HG02943 (cell line): ENCODE measurements around the gene UBE2J2.

Experiments
- ATAC-seq: cut with Tn5 transposase; IDR thresholded peaks from one replicate; pipeline ENCODE4 v1.9.1; 2021; ENCODE audit warnings: mild to moderate bottlenecking, low read depth, moderate library complexity; ENCODE audit not compliant: unreplicated experiment

Gene UBE2J2

GRCh38 chr1:1242461-1243265 lies 31.0 kb downstream of the UBE2J2 start:
- no peak for ATAC-seq

- no peak for ATAC-seq
Observed at GRCh38 chr1:1241588-1242219, 31.9 kb downstream of the UBE2J2 start.

DNA sequence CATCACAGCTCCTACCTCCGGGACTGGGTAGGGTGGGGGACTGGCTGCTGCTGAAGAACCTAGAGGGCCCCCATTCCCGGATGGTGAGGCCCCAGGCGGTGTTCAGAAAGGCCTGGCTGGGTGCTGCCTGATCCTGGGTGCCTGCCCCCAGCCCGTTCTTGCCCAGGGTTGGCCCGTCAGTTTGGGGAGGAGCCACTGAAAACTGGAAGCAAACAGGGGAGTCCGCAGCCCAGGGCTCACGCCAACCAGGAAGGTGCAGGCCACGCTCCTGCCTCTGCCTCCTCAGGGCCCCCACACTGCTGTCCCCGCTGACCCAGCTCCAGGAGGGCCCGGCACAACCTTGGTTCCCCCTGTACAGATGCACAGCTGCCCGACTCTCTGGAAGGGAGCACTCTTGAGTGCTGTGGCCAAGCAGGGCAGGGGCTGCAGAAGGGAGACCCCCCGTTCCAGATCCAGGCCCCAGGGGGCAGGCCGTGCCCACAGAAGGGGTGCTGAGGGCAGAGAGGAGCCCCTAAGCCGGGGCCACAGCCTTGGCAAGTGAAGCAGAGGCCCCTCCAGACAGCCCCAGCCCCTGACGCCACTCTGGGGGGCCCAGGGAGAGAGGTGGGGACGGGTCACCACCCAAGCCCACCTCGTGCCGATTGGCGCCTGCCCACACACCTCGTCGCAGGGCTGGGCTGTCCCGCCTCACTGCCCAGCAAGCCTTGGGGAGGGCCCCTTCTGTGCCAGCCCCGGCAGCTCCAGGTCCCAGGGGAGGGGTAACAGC lies 32.6 kb downstream of the UBE2J2 start:
- no peak for ATAC-seq

DNA sequence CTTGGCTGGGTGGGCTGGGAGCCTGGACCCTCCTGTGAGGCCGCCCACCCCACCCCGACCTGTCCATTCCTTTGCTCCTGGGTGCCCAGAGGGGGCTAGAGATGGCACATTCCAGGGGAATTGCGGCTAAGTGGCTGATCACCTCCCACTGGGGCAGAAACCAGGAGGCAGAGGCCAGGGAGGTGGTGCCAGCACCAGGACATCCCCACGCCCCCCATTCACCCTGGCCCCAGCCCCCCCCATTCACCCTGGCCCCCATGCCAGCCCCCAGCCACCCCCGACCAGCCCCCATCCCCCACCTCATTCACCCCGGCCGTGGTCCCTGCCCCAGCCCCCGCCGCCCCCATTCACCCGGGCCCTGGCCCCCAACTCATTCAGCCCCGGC lies 33.3 kb downstream of the UBE2J2 start:
- no peak for ATAC-seq

DNA sequence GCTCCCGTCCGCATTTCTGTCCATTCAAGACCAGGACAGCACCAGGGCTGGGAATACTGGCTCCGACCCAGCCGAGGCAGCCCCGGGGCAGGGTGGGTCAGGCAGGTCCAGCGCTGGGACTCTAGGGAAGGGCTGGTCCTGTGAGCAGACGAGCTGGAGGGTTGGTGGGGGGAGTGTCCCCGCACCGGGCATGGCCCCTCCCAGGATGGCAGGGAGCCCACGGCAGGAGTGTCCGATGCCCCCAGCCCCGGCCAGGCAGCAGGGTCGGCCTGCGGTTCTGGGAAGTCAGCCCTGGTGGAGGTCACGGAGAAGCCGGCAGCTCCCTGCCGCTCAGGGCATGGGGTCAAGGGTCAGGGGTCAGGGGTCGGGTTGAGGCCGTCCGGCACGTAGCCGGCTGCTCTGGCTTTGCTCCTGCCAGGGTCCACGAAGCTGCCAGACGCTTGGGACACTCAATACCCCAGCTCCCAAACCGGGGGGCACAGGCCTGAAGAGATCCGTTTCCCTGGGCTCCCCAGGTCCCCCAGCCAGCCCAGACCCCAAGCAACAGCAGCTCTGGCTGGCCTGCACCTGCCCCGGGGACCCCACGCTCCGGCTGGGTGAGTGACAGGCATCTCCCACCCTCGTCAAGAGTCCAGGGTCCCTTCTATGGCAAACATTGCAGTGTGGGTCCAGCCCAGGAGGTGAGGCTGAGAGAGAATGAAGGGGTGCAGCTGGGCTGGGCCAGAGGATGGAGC lies 33.9 kb downstream of the UBE2J2 start:
- no peak for ATAC-seq

DNA sequence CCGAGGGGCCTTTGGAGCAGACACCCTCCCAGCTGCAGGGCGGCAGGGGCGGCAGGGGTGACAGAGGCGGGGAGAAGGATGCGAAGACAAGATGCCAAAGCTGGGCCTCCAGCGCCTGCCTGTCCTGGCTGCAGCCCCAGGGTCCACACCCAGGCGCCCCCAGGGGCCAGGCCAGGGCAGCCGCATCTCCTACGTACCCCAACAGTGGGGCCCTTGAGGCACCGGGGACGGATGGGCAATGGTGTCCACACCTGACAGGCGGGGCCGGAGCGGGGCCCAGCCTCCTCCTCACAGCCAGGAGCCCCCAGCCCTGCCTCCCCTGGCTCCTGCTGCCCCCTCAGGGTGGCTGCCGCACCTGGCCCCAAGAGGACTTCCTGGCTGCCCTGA lies 34.4 kb downstream of the UBE2J2 start:
- no peak for ATAC-seq

DNA sequence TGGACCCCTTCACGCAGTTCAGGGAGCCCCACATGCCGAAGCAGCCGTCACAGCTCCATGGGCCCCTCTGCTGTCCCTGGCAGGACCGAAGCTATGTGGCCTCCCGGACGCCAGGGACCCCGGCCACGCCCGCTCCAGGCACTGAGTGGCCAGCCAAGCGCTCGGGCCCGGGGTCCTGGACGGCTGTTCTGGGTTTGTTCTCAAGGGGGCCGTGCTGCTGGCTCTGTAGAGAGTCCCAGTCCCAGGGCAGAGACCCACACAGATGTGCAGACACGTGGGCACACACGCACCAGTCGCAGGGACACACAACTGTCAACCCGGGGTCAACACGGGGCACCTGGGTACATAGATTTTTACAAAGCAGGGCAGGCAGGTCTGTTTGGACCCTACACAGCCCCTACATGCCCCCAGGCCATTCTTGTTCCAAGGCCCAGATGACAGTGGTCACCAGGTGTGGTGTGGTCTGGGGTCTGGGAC lies 34.9 kb downstream of the UBE2J2 start:
- no peak for ATAC-seq

DNA sequence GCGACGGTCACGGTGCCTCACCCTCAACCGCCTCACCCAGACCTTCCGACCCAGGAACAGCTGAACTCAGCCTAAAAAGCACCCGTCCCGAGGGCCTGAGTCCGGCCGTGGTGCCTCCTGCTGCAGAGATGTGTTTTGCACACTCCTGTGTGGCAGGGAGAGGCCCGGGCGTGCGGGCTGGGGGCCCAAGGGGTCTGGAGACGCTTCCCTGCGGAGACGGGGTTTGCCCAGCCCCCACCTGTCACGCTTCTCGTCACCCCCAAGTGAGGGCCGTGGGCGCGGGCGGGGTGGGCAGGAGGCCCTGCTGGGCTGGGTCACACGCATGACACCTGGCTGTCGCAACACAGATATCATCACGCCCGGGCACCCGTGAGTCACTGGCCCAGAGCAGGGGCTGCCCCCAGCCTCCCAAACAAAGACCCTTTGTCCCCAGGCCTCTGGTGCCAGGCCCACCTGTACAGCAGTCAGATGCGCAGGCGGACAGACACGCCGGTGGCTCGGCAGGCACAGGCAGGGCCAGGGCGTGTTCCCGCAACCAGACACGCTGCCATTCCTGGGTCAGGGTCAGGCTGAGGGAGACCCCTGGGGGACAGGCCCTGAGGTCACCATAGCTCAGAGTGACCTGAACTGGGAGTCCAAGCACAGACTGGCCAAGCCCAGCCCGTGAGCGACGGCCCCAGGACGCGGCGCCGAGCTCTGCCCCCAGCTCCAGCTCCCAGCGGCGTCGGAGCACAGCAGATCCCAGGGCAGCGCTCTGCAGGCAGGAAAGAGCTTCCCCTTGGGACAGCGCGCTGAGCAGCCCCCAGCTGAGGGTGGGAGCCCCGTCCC lies 35.6 kb downstream of the UBE2J2 start:
- no peak for ATAC-seq

DNA sequence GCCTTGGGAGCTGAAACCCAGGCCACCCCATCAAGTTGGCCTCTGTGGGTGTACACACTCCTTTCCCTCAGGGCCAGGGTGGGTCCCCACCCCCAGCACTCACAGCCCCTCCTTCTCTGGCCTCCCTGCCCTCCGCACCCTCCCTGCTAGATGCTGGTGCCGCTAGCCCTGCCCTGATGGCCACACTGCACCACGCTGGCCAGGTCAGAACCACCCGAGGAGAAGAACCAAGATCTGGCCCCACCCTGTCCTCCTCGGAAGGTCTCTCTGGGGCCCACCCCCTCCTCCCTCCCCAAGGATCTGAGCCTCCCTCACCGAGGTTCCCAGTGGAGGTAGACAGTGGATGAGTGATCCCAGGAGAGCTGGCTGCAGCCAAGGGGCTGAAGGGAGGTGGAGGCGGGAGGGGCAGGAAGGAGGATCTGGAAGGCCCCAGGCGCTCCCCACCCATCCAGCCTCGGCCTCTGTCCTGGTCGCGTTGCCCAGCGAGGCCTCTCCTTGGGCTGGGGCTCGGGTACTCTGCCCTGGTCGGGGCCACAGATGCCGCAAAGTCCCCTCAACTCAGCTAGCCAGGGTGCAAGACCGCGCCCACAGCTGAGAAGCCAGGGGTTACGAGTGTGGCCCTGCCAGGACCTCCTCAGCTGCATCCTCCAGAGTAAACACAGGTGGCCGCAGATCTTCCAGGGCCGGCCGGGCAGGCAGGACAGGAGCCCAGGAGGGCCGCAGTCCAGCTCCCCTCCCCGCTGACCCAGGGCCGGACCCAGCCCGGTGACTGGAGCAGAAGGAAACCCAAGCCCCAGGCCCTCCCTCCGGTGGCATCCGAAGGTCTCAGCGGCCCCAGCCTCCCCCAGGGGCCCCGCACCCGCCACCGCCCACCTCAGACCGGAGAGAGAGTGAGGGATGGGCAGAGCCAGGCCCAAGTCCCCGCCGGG lies 36.4 kb downstream of the UBE2J2 start:
- ATAC-seq: no peak

DNA sequence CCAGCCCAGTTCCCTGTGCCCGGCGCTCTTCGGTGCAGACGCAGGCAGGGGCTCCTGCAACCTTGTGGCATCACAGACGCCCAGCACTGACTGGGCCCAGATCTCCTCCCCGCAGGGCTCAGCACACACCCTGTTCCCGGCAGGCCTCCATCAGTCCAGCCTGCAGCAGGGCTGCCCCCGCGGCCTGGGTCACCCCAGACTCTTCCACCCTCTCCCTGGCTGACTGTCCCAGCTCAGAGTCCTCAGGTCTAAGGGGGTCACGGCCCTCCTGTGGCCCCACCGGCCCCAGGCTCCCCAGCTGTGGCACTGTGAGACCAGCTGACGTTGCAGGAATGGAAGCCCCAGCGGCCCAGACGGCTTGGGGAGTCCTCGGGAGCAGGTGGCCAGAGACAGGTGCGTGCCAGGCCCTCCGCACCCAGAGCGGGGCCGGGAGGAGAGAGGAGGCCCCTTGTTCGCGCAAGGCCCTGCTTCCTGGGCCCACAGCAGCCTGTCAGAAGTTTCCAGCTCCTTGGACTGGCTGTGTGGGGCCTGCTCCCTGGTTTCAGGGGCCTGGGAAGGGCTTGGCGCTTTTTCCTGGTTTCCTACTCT lies 37.4 kb downstream of the UBE2J2 start:
- ATAC-seq: no peak

DNA sequence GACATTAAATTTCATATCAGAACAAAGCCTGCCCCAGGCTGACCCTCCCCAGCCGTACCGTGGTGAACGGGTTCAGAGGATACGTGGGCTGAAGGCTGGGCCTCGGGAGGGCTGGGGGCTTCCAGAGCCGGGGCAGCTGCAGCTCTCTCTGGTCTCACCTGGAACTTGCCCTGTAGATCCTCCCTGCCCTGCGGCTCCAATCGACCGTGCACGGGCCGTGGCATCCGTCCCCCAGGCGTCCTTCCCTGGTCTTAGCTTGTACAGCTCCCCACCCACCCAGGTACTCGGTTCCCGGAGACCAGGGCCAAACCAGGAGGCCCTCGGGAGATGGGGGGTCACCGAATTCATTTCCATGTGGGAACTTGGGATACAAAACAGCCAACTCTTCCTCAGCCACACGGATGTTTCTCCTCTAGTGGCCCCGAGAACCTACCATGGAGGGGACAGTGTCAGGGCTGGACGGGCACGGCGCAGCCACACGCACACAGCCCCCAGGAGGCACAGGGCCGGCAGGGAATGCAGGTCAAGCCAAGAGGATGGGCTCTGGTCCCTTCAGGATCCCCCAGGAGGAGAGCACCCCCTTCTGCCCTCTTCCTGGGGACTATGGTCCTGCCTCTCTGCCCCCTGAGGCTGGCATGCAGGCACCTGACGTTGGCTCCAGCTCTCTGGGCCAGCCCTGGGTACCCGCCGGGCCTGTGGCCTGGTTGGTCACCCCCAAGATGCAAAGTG lies 38.5 kb downstream of the UBE2J2 start:
- ATAC-seq: no peak

DNA sequence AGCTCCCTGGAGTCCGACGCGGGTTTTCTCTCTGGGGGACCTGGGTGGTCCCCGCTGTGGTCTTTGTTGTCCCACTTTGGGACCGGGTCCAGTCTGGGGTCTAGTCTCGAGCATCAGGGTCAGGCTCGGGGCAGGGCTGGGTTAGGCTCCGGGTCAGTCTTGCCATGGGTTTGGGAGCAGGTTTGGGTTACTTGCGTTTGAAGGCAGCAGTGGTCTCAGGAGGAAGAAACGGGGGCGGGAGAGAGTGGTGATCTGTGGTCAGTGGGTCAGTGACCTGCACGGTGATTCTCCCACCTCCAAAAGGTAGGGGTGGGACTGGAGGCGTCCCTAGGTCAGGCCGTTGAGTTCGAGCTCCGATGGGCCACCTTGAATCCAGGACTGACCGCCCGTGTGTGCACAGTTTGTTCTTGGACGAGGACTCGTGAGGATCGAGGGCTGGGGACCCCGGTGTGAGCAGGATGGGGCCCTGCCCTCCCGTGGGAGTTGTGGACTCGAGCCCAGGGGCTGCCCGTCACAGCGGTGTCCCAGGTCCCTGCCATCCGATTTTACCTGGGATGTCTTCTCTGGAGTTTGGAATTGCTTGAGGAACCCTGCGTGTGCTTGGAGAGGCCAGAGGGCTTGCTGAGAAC lies 39.4 kb downstream of the UBE2J2 start:
- ATAC-seq: no peak

DNA sequence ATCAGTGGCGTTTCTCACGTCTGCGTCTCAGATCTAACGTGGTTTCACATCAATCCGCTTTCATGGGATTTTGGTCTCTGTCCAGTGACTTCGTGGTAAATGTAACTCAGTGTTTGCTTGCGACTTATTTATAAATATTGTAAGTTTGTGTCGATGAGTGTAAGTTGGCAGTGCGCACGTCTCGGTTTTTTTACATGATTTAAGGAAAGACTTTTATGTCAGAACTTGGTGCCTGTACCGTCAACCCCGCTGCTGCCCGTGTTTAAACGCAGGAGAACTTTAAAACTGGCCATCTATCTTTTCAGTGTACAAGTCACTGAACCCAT lies 40.1 kb downstream of the UBE2J2 start:
- no peak for ATAC-seq

- no peak for ATAC-seq
Observed at GRCh38 chr1:1232796-1233566, 40.7 kb downstream of the UBE2J2 start.

DNA sequence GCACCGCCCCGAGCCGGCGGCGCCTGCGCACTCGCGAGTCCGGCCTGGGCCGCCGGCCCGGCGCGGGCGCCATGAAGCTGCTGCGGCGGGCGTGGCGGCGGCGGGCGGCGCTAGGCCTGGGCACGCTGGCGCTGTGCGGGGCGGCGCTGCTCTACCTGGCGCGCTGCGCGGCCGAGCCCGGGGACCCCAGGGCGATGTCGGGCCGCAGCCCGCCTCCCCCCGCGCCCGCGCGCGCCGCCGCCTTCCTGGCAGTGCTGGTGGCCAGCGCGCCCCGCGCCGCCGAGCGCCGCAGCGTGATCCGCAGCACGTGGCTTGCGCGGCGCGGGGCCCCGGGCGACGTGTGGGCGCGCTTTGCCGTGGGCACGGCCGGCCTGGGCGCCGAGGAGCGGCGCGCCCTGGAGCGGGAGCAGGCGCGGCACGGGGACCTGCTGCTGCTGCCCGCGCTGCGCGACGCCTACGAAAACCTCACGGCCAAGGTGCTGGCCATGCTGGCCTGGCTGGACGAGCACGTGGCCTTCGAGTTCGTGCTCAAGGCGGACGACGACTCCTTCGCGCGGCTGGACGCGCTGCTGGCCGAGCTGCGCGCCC lies 41.4 kb downstream of the UBE2J2 start, which contains the start of gene B3GALT6:
Gene B3GALT6 (plus strand): TSS at position 30 of the 588 bp plus-strand sequence. CDS start 42 bp downstream, at position 72.
- ATAC-seq: no peak
